Epithelial cell of esophagus (primary cell): ENCODE results near the gene DPEP2.
"Not testable (repeated sequence)": the region's sequence is repeated elsewhere in the genome, so short reads cannot be mapped to it uniquely, and the experiment has no call there.

Source experiments
- DNase-seq: peaks from one replicate; pipeline ENCODE4 v3.0.0; 2010; ENCODE audit warnings: low read depth
- H3K4me3 ChIP-seq: 2 replicates; pipeline ENCODE4 v1.5.1; 2011; ENCODE audit warnings: mild to moderate bottlenecking, low read length, control low read depth
- CTCF ChIP-seq: IDR thresholded peaks from 2 replicates; pipeline ENCODE4 v1.5.1; 2011; ENCODE audit warnings: low read depth, mild to moderate bottlenecking, low read length, control low read depth, inconsistent platforms; ENCODE audit not compliant: insufficient read depth; ENCODE audit errors: missing control alignments

The DPEP2 gene

DNA sequence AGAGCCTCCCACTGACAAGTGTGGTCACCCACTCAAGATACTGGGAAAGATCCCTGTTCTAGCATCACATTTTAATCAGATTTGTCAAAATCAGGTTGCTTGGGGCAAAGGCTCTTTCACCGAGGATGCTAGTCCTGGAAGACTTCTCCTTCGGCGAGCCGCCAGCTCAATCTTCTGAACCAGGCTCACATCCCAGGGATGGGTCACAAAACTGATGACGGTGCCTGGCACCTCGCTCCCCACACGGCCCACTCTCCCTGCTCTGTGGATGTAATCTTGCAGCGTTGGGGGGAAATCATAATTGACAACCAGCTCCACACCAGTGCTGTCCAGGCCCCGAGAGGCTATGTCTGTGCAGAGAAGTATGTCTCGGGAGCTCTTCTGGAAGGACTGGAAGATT, 22.2 kb upstream of the DPEP2 start:
- peak overlapping the region; percentile 97 for H3K4me3 ChIP-seq
- no peak for DNase-seq
- no peak for TF ChIP-seq CTCF

- no peak for TF ChIP-seq CTCF
- DNase-seq, result no peak
Measured at GRCh38 chr16:68019167-68019680, 19.9 kb upstream of the DPEP2 start.

DNA sequence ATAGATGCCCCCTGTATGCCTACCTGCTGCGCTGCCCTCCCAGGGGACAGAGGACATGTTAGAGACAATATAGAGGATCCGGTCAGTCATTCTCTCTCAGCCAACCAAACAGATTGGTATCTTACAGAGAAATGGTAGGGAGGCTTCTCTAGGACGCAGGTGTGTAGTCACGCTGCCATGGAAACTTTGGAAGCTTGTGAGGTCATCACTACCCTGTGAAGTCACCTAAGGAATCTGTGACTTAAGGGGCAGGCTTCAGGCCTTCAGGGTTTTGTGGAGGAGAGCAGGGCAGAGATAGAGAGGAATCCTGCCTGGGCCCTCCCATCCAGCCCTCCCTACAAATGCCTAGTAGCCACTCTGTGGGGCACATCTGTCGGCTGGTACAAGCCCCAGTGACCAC, 16.4 kb upstream of the DPEP2 start, which contains the start of gene DPEP2NB:
Gene DPEP2NB, minus strand, starts transcription at position 231 of the 400 bp plus-strand sequence. Its CDS starts 141 bp downstream, at position 90.
- DNase-seq, result no peak
- TF ChIP-seq CTCF, result no peak
- no peak within 1 kb of the TSS for H3K4me3 ChIP-seq

More at GRCh38 chr16:68019167-68019680, 19.9 kb upstream of the DPEP2 start:
- no peak overlapping the region for H3K4me3 ChIP-seq

DNA sequence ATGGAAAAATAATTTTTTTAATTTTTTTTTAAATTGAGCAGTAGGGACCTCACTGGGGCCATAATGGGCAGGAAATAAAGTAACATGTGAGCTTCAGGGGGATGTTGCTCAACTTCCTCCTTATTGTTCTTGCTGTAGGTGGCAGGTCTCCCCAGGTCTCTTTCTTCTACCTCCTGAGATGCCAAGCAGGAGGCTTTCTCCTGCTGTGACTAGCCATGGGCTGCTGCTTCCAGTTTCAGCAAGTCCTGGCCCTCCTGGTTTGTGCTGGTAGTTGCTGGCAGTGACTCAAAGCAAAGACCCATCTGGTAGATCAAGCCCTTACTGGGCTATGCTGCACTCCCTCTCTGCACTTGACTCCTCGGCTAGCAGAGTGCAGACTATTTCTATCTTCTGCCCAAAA, 14.2 kb upstream of the DPEP2 start:
- TF ChIP-seq CTCF, result no peak
- no peak overlapping the region for H3K4me3 ChIP-seq
- peak; percentile 92 for DNase-seq

DNA sequence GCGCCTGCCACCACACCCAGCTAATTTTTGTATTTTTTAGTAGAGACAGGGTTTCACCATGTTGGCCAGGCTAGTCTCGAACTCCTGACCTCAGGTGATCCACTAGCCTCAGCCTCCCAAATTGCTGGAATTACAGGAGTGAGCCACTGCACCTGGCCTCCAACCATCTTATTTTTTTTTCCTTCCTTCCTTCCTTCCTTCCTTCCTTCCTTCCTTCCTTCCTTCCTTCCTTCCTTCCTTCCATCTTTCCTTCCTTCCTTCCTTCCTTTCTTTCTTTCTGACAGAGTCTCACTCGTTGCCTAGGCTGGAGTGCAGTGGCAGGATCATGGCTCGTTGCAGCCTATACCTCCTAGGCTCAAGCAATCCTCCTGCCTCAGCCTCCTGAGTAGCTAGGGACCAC, 10.6 kb upstream of the DPEP2 start:
- not testable (repeated sequence) for DNase-seq, H3K4me3 ChIP-seq

DNA sequence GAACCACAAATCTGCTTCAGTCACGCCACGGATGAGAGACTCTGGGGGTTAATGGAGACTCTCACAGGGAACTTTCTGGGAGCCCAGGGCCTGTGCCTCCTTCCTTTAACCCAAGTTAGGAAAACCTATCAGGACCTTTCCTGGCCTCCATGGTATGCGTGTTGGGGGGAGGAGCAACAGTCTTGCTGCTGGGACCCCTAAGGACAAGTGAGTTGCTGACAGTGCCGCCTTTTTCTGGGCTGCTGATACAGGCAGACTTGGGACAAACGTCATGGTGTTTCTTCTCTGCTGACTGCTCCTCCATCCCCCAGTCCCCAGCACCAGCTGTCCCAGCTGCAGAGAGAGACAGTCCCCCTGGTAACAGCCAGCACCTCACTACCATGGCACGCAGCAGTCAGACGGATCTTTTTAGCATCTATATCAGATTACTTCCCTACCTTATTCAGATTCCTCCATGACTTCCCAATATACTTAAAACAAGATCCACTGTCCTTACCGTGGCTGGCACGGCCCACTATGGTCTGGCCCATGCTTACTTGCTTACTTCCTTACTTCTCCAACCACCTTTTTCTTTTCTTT, 10.0 kb upstream of the DPEP2 start:
- H3K4me3 ChIP-seq, result no peak overlapping the region
- TF ChIP-seq CTCF, result no peak
- no peak for DNase-seq

- peak; percentile 97 for DNase-seq
- no peak overlapping the region for H3K4me3 ChIP-seq
- no peak for TF ChIP-seq CTCF
Measured at GRCh38 chr16:68005786-68006286, 6.6 kb upstream of the DPEP2 start.
